Hepatocyte (in vitro differentiated cells): ENCODE measurements around the gene LDLRAD4. TPM values are rescaled to one million over a fixed set of nuclear protein-coding genes. Genes with fewer than 3 reads are reported as not detected.

ENCODE experiments used
- DNase-seq: peaks from one replicate; pipeline ENCODE4 v3.0.0-alpha.2; 2016; ENCODE audit warnings: low spot score
- H2AFZ ChIP-seq: fragments of 200-600 bp; sonication (generic); 2 replicates; pipeline ENCODE4 v1.6.0; 2016; ENCODE audit warnings: antibody characterized with exemption, mild to moderate bottlenecking
- H3K27ac ChIP-seq: fragments of 200-600 bp; sonication (generic); 2 replicates; pipeline ENCODE4 v1.5.1; 2016; ENCODE audit warnings: mild to moderate bottlenecking
- H3K27me3 ChIP-seq: fragments of 200-600 bp; sonication (generic); 2 replicates; pipeline ENCODE4 v1.6.1; 2016
- H3K36me3 ChIP-seq: fragments of 200-600 bp; sonication (generic); replicated peaks from 2 replicates; pipeline ENCODE4 v1.5.1; 2016; ENCODE audit warnings: low read depth; ENCODE audit not compliant: insufficient read depth
- H3K4me1 ChIP-seq: fragments of 200-600 bp; sonication (generic); 2 replicates; pipeline ENCODE4 v1.5.1; 2016; ENCODE audit warnings: mild to moderate bottlenecking, moderate library complexity; ENCODE audit not compliant: insufficient read depth
- H3K4me2 ChIP-seq: fragments of 200-600 bp; sonication (generic); 2 replicates; pipeline ENCODE4 v1.6.0; 2016
- H3K4me3 ChIP-seq: fragments of 200-600 bp; sonication (generic); 2 replicates; pipeline ENCODE4 v1.5.1; 2016; ENCODE audit warnings: mild to moderate bottlenecking
- H3K79me2 ChIP-seq: fragments of 200-600 bp; sonication (generic); 2 replicates; pipeline ENCODE4 v1.6.0; 2017; ENCODE audit warnings: mild to moderate bottlenecking
- H3K9me2 ChIP-seq: fragments of 200-600 bp; sonication (generic); replicated peaks from 2 replicates; pipeline ENCODE4 v1.6.0; 2017; ENCODE audit warnings: mild to moderate bottlenecking; ENCODE audit not compliant: insufficient read depth
- H3K9me3 ChIP-seq: fragments of 200-600 bp; sonication (generic); 2 replicates; pipeline ENCODE4 v1.5.1; 2016; ENCODE audit warnings: low read depth, mild to moderate bottlenecking
- H4K20me1 ChIP-seq: fragments of 200-600 bp; sonication (generic); 2 replicates; pipeline ENCODE4 v1.6.0; 2016; ENCODE audit warnings: mild to moderate bottlenecking; ENCODE audit not compliant: insufficient read depth, poor library complexity, severe bottlenecking
- EZH2 ChIP-seq: fragments of 200-600 bp; sonication (generic); IDR thresholded peaks from 2 replicates; pipeline ENCODE4 v1.6.1; 2016; ENCODE audit warnings: antibody characterized with exemption, mild to moderate bottlenecking, borderline replicate concordance
- EZH2phosphoT487 ChIP-seq: fragments of 200-600 bp; sonication (generic); IDR thresholded peaks from one replicate; pipeline ENCODE4 v1.6.1; 2018; ENCODE audit warnings: antibody characterized with exemption, mild to moderate bottlenecking, low read depth, moderate library complexity; ENCODE audit not compliant: unreplicated experiment, severe bottlenecking
- WGBS: methylation state at CpG from one replicate; pipeline ENCODE4 v1.1.6; 2016; ENCODE audit warnings: low lambda C conversion rate; ENCODE audit errors: missing lambda C conversion rate; 5-methylcytosine and 5-hydroxymethylcytosine counted together
- polyA plus RNA-seq: library from polyadenylated mRNA; unstranded; fragments of >200 nt; fragmentation: Nextera tagmentation; extraction: Ambion mirVana; gene quantifications from 2 replicates; pipeline ENCODE4 v1.2.1, GENCODE V29; 2016
- total RNA-seq: library from RNA; depleted of rRNA; stranded (reverse); fragments of >200 nt; gene quantifications from 2 replicates; pipeline ENCODE4 v1.2.3, GENCODE V29; 2014
- TF ChIP-seq, protein P1 (sequence below): fragments of 200-600 bp; sonication (generic); IDR thresholded peaks from 2 replicates; pipeline ENCODE4 v1.5.1; 2016; ENCODE audit warnings: antibody characterized with exemption, mild to moderate bottlenecking; ENCODE audit not compliant: poor library complexity

Gene LDLRAD4
- total and polyA plus RNA-seq, 2 experiments from 2014 or later: 15.1 to 29.0 TPM

DNA sequence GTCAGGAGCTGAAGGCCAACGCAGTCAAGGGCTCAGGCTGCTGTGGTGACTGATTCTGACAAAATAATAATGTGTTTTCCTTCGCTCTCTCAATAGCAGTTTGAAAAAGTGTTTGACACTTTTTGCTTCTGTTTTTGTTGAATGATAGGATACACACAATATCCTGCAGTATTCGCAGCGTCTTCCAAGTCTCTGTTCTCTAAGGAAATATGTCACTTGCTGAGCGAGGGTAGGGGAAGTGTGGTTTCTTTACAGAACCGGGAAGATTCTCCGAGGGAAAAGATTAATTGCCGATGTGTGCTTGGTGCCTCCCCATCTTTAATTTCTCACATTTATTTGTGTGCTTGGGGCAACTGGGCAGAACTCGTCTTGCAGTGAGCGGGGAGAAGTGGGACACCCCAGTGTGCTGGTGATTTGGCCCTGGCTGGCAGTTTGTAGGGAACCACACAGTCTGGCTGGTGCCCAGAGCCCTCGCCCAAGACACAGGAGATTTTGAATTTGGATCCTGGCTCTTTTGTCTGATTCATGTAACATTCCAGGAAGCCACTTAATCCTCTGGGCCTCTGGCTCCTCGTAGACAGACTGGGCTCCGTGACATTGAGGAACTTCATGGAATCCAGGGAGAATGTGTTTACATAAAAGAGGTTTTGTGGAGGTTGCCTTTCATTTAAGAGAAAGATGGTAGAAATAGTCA, 169.4 kb downstream of the LDLRAD4 start:
- Histone ChIP-seq H3K79me2 (no peaks in the 10 kb centered on the region), H3K4me2 (peak overlapping the region; percentile 49), H3K9me3 (no peaks in the 10 kb centered on the region), H3K9me2 (no peaks in the 10 kb centered on the region), H3K36me3 (no peaks in the 10 kb centered on the region), H4K20me1 (no peaks in the 10 kb centered on the region), H3K27ac (no peak overlapping the region), H3K4me3 (no peak overlapping the region), H3K27me3 (no peaks in the 10 kb centered on the region), H3K4me1 (peaks cover 7% of the 10 kb centered on the region), H2AFZ (no peak overlapping the region)
- WGBS: 77% methylated on average over 13 of the region's 13 CpGs
- TF ChIP-seq, protein P1, sequence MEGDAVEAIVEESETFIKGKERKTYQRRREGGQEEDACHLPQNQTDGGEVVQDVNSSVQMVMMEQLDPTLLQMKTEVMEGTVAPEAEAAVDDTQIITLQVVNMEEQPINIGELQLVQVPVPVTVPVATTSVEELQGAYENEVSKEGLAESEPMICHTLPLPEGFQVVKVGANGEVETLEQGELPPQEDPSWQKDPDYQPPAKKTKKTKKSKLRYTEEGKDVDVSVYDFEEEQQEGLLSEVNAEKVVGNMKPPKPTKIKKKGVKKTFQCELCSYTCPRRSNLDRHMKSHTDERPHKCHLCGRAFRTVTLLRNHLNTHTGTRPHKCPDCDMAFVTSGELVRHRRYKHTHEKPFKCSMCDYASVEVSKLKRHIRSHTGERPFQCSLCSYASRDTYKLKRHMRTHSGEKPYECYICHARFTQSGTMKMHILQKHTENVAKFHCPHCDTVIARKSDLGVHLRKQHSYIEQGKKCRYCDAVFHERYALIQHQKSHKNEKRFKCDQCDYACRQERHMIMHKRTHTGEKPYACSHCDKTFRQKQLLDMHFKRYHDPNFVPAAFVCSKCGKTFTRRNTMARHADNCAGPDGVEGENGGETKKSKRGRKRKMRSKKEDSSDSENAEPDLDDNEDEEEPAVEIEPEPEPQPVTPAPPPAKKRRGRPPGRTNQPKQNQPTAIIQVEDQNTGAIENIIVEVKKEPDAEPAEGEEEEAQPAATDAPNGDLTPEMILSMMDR: no peak
- TF ChIP-seq EZH2 (no peak), EZH2phosphoT487 (no peak)
- no peak for DNase-seq

DNA sequence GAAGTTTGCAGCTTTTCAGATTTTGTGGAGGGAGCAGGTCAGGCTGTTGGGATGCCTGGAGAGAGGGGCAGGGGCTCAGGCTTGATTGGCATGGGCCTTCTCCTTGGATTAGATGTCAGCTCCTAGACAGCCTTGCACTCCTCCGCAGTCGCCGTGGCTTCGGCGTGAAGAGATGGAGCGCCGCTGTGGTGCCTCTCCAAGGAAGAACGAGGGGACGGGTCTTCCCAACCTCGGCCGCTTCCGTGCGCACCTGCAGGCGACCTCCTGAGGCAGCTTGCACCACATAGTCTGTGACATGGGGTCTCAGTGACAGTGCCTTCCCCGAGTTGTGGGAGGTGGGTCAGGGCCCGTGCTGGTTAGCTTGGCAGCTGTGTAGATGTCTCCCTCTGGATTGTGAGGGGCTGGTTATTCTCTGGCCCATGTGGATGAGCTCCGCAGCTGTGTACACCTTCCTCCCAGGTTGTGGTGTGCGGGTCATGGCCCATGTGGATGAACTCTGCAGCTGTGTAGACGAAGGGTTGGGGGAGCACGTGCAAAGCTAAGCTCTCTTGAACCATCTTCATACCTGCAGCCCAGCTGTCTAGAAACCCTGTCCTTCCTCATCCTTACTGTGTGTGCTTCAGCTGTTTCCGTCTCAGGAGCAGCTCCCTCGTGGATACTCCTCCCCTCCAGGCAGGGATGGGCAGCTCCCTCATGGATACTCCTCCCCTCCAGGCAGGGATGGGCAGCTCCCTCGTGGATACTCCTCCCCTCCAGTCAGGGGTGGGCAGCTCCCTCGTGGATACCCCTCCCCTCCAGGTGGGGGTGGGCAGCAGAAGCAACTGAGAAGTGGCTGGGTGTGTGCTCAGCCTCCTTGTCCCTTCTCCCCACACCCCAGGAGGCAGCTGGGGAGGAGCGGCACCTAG, 170.3 kb downstream of the LDLRAD4 start:
- peaks cover 7% of the 10 kb centered on the region for H3K4me1 ChIP-seq
- no peaks in the 10 kb centered on the region for H3K79me2 ChIP-seq
- no peaks in the 10 kb centered on the region for H3K9me2 ChIP-seq
- TF ChIP-seq, protein P1: no peak
- TF ChIP-seq EZH2: no peak
- no peak for TF ChIP-seq EZH2phosphoT487
- H3K27ac ChIP-seq: no peak overlapping the region
- no peak for DNase-seq
- WGBS: 89% methylated on average over 24 of the region's 25 CpGs
- no peaks in the 10 kb centered on the region for H3K27me3 ChIP-seq
- no peak overlapping the region for H3K4me3 ChIP-seq
- H3K9me3 ChIP-seq: no peaks in the 10 kb centered on the region
- H3K36me3 ChIP-seq: no peaks in the 10 kb centered on the region
- no peak overlapping the region for H3K4me2 ChIP-seq
- no peaks in the 10 kb centered on the region for H4K20me1 ChIP-seq
- H2AFZ ChIP-seq: no peak overlapping the region

DNA sequence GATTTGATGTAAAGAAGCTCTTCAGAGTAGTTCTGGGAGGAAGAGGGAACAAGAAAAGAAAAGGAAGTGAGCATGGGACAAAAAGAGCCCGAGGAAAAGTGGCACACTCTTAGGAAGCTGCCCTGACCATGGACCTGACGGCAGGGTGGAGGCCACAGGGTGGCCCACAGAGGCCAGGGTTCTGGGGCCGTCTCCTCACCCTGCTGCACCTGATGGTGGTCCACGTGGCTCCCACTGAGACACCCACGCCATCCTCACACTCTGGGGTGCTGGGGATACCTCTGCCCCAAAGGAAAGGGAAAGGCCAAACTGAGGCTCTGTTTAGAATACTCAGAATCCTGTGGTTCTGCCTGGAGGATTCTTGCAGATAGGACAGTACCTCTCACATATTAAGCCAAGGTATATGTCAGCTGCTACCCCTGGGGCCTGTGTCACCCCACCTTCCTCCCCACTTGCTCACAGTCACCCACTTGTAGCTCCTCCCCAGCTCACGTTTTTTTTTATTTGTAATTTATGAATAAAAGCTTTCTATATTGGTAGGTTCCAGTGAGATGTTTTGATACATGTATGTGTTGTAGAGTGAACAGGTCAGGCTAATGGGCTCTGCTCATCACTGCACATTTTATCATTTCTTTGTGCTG, 171.1 kb downstream of the LDLRAD4 start:
- Histone ChIP-seq H3K79me2 (no peaks in the 10 kb centered on the region), H2AFZ (no peak overlapping the region), H3K9me2 (no peaks in the 10 kb centered on the region), H3K4me1 (peaks cover 7% of the 10 kb centered on the region), H3K27ac (no peak overlapping the region), H4K20me1 (no peaks in the 10 kb centered on the region), H3K36me3 (no peaks in the 10 kb centered on the region), H3K4me3 (no peak overlapping the region), H3K4me2 (no peak overlapping the region), H3K9me3 (no peaks in the 10 kb centered on the region), H3K27me3 (no peaks in the 10 kb centered on the region)
- no peak for DNase-seq
- WGBS: 90% methylated on average over 6 of the region's 6 CpGs
- TF ChIP-seq EZH2: no peak

DNA sequence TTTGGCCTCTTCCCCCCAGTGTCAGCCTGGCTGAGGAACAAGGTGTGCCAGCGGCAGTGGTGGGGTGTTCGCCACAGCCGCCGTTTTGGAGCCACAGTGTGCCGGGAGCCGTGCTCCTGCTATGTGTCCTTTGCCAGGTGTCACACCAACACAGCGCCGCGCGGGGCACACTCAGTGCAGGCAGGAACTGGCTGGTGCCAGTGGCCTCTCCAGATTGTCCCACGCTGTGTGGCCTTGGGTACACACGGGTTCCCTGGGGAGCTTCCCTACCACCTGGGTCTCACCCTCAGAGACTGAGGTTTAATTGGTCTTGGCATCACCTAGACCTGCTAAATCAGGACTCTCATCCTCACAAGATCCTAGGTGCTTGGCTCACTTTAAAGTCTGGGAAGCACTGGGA, 171.6 kb downstream of the LDLRAD4 start:
- Histone ChIP-seq H3K27ac (no peak overlapping the region), H3K79me2 (no peaks in the 10 kb centered on the region), H3K27me3 (no peaks in the 10 kb centered on the region), H4K20me1 (no peaks in the 10 kb centered on the region), H2AFZ (no peak overlapping the region), H3K4me2 (no peak overlapping the region), H3K36me3 (no peaks in the 10 kb centered on the region), H3K4me3 (no peak overlapping the region), H3K9me2 (no peaks in the 10 kb centered on the region), H3K4me1 (peaks cover 7% of the 10 kb centered on the region), H3K9me3 (no peaks in the 10 kb centered on the region)
- DNase-seq: no peak
- 95% methylated on average over 12 of the region's 12 CpGs for WGBS
- TF ChIP-seq EZH2phosphoT487 (no peak), EZH2 (no peak)
- TF ChIP-seq, protein P1: no peak
